Lower leg skin (tissue), 3 donors: ENCODE results near the gene OBP2B.

Source experiments
- CTCF ChIP-seq, 3 donors: fragments of 450-650 bp; IDR thresholded peaks; one replicate each; pipeline ENCODE4 v1.5.1; 2016; ENCODE audit warnings: antibody characterized with exemption in 3 of 3, mild to moderate bottlenecking in 3 of 3, moderate library complexity in 2 of 3
- POLR2A ChIP-seq, 2 donors: fragments of 450-650 bp; IDR thresholded peaks; one replicate each; pipeline ENCODE4 v1.6.1; 2016 to 2017; ENCODE audit warnings: antibody characterized with exemption in 2 of 2, mild to moderate bottlenecking in 1 of 2, moderate library complexity in 1 of 2

- TF ChIP-seq POLR2A (IDR thresholded peaks at IDR 0.05) (no peak), CTCF (IDR thresholded peaks at IDR 0.05) (no peak)
Observed at GRCh38 chr9:133257465-133257956, 48.5 kb upstream of the OBP2B start.
